ENCODE data around the gene RNU6-1.

RNU6-1 gene

DNA sequence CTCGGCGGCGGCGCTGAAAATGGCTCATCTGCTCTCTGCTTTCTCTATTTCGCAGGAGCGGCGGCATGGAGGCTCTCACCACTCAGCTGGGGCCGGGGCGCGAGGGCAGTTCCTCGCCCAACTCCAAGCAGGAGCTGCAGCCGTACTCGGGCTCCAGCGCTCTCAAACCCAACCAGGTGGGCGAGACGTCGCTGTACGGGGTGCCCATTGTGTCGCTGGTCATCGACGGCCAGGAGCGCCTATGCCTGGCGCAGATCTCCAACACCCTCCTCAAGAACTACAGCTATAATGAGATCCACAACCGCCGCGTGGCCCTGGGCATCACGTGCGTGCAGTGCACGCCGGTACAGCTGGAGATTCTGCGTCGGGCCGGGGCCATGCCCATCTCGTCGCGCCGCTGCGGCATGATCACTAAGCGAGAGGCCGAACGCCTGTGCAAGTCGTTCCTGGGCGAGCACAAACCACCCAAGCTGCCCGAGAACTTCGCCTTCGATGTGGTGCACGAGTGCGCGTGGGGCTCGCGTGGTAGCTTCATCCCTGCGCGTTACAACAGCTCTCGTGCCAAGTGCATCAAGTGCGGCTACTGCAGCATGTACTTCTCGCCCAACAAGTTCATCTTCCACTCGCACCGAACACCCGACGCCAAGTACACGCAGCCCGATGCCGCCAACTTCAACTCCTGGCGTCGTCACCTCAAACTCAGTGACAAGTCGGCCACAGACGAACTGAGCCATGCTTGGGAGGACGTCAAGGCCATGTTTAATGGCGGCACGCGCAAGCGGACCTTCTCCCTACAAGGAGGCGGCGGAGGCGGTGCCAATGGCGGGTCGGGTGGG is 13.7 kb downstream of the RNU6-1 start:
- Histone ChIP-seq H3K9me3 (ENCODE audit: control extremely low read depth in 1 of 5, control insufficient read depth in 4 of 5, insufficient read depth in 2 of 5, low read depth in 1 of 5, low read length in 4 of 5) (peaks cover 0 to 7% (median 2%) of the 10 kb centered on the region in 5 experiments), H3K4me3 (ENCODE audit: control insufficient read depth in 1 of 7, extremely low read depth in 1 of 7, insufficient read depth in 4 of 7, low read depth in 2 of 7, low read length in 6 of 7) (peak overlapping the region in 4 of 7 experiments; percentile 6 to 45 (median 26)), H3K36me3 (ENCODE audit: control insufficient read depth in 4 of 4, insufficient read depth in 4 of 4, low read length in 3 of 4) (no peaks in the 10 kb centered on the region), H3K4me1 (ENCODE audit: control extremely low read depth in 1 of 4, control insufficient read depth in 4 of 4, insufficient read depth in 4 of 4, low read length in 3 of 4) (peaks cover 0 to 71% (median 45%) of the 10 kb centered on the region in 4 experiments), H3K27me3 (replicated peaks in 2 of 5; ENCODE audit: control insufficient read depth in 4 of 5, insufficient read depth in 5 of 5, low read length in 4 of 5) (peaks cover 9 to 99% (median 56%) of the 10 kb centered on the region in 5 experiments), H3K27ac (ENCODE audit: insufficient read depth in 1 of 2, low read depth in 1 of 2, low read length in 2 of 2, poor library complexity in 1 of 2, severe bottlenecking in 2 of 2) (no peak overlapping the region)
- peak in 2 of 3 donors; percentile 41 to 46 for DNase-seq
- CTCF ChIA-PET, result no interaction called here
- POLR2A ChIA-PET, result interaction anchor here (0.6 to 0.7 kb wide), 2 partner anchors 43 to 306 kb away, joined by 3 read pairs; no protein-coding TSS in a partner anchor
- 8% methylated on average over 73 of the region's 77 CpGs for WGBS (ENCODE audit: insufficient coverage)

DNA sequence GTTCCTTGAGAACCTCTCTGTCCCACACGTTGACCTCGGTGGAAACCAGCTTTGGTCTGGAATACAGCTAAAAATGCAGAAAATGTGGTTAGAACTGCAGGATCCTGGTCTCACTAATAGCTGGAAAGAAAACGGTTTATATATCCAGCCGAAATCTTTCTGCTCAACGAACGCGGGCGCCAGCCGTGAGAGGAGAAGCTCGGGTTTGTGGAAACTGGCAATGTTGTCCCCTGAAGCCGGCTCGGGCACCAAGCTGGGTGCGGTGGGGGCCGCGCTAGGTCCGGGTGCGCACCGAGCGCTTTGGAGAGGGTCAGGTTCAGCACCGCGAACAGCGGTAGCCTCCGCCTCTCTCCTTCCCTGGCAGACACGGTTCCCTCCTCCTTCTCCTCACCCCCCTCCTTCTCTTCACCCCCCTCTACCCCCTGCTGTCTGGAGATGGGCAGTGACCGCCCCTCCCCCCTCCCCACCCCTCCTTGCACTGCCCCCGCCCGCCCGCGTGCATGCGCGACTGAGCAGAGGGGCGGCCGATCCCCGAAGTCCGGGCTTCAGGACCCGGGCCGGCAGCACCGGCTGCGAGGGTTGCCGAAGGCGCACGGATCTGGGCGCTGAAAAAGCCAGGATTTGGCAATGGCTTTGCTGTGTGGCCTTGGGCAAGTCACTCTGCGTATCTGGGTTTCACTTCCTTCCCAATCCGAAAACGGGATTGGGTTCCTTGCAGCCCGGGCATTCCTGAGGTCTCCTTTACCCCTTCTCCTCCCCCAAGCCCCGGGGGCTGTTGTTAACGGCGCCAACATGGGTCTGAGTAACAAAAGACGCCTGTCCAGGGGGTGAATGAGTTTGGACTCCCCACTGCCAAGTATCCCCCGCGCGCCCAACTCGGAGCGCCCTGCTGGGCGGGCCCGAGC is 14.6 kb downstream of the RNU6-1 start, which contains the start of gene SKOR1:
SKOR1 (plus strand) TSS at position 534 of the 905 bp plus-strand sequence; CDS start at position 628, 94 bp downstream.
- peaks cover 0 to 77% (median 48%) of the 10 kb centered on the region in 4 experiments for H3K4me1 ChIP-seq (ENCODE audit: control extremely low read depth in 1 of 4, control insufficient read depth in 4 of 4, insufficient read depth in 4 of 4, low read length in 3 of 4)

DNA sequence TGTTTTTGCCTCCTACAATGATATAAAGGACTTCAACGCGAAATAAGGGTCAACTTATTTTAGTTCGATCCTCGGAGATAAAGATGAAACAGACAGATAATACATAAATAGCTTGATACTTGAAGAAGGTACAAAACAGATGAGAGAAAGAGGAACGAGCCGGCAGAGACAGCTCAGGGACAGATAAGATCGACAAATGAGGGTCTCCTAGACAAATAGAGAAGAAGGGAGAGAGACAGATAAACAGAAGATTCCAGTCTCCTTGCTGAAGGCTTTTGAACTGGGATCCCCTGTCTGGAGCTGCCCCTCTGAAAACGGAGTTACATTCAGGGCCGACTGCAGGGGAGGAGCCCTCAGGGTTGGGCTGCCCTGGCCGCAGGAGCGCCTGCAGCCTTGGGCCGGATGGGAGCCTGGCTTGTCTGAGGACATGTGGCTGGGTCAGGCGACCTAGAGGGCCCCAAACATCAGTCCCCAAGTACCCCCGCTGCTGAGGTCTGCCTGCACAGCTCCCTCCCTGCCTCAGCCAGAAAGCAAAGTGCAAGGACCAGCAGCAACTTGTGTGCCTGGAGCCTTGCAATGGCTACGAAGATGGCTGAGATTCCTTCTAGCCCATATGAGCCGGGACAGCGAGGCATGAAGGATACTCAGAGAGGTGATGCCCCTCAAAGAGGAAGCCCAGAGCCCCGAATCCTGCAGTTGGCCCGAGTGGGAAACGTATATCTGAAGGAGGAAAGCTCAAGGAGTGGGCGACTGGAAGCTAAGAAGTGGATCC is 15.5 kb downstream of the RNU6-1 start:
- CTCF ChIA-PET, result interaction anchor here (0.6 to 1.6 kb wide), 6 partner anchors 11 to 322 kb away, joined by 3 to 4 read pairs (median 3); no protein-coding TSS in a partner anchor
- 7% methylated on average over 16 of the region's 21 CpGs for WGBS (ENCODE audit: insufficient coverage)
- peaks cover 0 to 9% (median 3%) of the 10 kb centered on the region in 5 experiments for H3K9me3 ChIP-seq (ENCODE audit: control extremely low read depth in 1 of 5, control insufficient read depth in 4 of 5, insufficient read depth in 2 of 5, low read depth in 1 of 5, low read length in 4 of 5)
- no peak overlapping the region for H3K4me3 ChIP-seq (ENCODE audit: control insufficient read depth in 1 of 7, extremely low read depth in 1 of 7, insufficient read depth in 4 of 7, low read depth in 2 of 7, low read length in 6 of 7)
- no peaks in the 10 kb centered on the region for H3K36me3 ChIP-seq (ENCODE audit: control insufficient read depth in 4 of 4, insufficient read depth in 4 of 4, low read length in 3 of 4)
- no peak for DNase-seq
- H3K27ac ChIP-seq (ENCODE audit: insufficient read depth in 1 of 2, low read depth in 1 of 2, low read length in 2 of 2, poor library complexity in 1 of 2, severe bottlenecking in 2 of 2), result no peak overlapping the region
- H3K4me1 ChIP-seq (ENCODE audit: control extremely low read depth in 1 of 4, control insufficient read depth in 4 of 4, insufficient read depth in 4 of 4, low read length in 3 of 4), result peaks cover 0 to 74% (median 48%) of the 10 kb centered on the region in 4 experiments
- peaks cover 0 to 99% (median 56%) of the 10 kb centered on the region in 5 experiments for H3K27me3 ChIP-seq (replicated peaks in 2 of 5; ENCODE audit: control insufficient read depth in 4 of 5, insufficient read depth in 5 of 5, low read length in 4 of 5)
- POLR2A ChIA-PET, result no interaction called here

More for the DNA sequence above, 14.6 kb downstream of the RNU6-1 start, which contains the start of gene SKOR1:
- Histone ChIP-seq H3K4me3 (ENCODE audit: control insufficient read depth in 1 of 7, extremely low read depth in 1 of 7, insufficient read depth in 4 of 7, low read depth in 2 of 7, low read length in 6 of 7) (peak within 1 kb of the TSS in 4 of 7 experiments; percentile 6 to 45 (median 26)), H3K27me3 (replicated peaks in 2 of 5; ENCODE audit: control insufficient read depth in 4 of 5, insufficient read depth in 5 of 5, low read length in 4 of 5) (peaks cover under 1 to 99% (median 54%) of the 10 kb centered on the region in 5 experiments), H3K27ac (ENCODE audit: insufficient read depth in 1 of 2, low read depth in 1 of 2, low read length in 2 of 2, poor library complexity in 1 of 2, severe bottlenecking in 2 of 2) (no peak within 1 kb of the TSS), H3K36me3 (ENCODE audit: control insufficient read depth in 4 of 4, insufficient read depth in 4 of 4, low read length in 3 of 4) (no peaks in the 10 kb centered on the region), H3K9me3 (ENCODE audit: control extremely low read depth in 1 of 5, control insufficient read depth in 4 of 5, insufficient read depth in 2 of 5, low read depth in 1 of 5, low read length in 4 of 5) (peaks cover 0 to 11% (median 3%) of the 10 kb centered on the region in 5 experiments)
- 2% methylated on average over 38 of the region's 58 CpGs for WGBS (ENCODE audit: insufficient coverage)
- ChIA-PET POLR2A (no interaction called here), CTCF (interaction anchor here (0.6 to 1.6 kb wide), 6 partner anchors 11 to 323 kb away, joined by 3 to 4 read pairs (median 3); no protein-coding TSS in a partner anchor)
- peak in 2 of 3 donors; percentile 67 to 72 for DNase-seq

DNA sequence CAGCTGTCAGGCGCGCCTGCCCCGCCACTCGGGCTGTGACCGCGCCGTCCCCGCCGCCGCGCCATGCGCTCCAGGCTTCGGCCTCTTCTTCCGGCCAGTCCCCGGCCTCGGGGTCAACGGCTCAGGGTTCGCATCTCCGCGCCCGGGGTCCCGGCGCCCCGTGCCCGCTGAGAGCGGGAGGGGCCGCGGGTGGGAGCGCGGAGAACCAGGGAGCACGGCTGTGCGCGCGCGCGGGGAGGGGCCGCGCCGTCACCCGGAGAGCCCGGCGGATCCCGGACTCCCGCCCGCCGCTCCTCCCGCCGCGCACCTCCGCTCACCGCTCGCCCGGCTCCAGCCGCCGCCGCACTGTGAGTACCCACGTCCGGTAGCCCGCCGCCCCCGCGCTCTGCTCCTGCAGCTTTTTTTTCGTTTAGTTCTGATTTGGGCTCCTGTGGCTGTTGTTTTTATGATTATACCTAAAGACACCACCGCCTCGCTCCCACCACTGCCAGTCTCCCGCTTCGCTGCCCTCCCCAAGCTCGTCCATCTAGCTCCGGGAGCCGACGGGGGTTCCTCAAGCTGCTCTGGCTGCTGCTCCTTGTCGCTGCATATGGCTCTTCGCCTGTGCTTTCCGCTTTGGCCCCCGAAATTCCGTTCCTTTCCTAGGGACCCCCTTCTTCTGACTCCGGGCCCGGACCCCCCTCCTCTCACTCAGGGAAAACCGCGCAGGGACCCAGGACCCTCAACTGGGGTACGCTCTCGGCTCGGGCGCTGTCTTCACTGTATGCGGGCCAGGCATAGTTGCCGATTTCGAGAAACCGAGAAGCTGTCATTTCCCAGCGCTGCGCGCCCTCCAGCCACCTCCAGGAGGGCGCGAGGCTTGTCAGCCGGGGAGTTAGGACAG is 16.3 kb downstream of the RNU6-1 start:
- peaks cover 0 to 66% (median 39%) of the 10 kb centered on the region in 4 experiments for H3K4me1 ChIP-seq (ENCODE audit: control extremely low read depth in 1 of 4, control insufficient read depth in 4 of 4, insufficient read depth in 4 of 4, low read length in 3 of 4)
- peaks cover 0 to 97% (median 53%) of the 10 kb centered on the region in 5 experiments for H3K27me3 ChIP-seq (replicated peaks in 2 of 5; ENCODE audit: control insufficient read depth in 4 of 5, insufficient read depth in 5 of 5, low read length in 4 of 5)
- ChIA-PET POLR2A (no interaction called here), CTCF (interaction anchor here (1.1 to 1.6 kb wide), 3 partner anchors 12 to 45 kb away, joined by 3 to 4 read pairs (median 3); no protein-coding TSS in a partner anchor)
- H3K4me3 ChIP-seq (ENCODE audit: control insufficient read depth in 1 of 7, extremely low read depth in 1 of 7, insufficient read depth in 4 of 7, low read depth in 2 of 7, low read length in 6 of 7), result peak overlapping the region in 4 of 7 experiments; percentile 19 to 44 (median 39)
- H3K27ac ChIP-seq (ENCODE audit: insufficient read depth in 1 of 2, low read depth in 1 of 2, low read length in 2 of 2, poor library complexity in 1 of 2, severe bottlenecking in 2 of 2), result no peak overlapping the region
- no peaks in the 10 kb centered on the region for H3K36me3 ChIP-seq (ENCODE audit: control insufficient read depth in 4 of 4, insufficient read depth in 4 of 4, low read length in 3 of 4)
- peak in 2 of 3 donors; percentile 33 to 41 for DNase-seq
- WGBS (ENCODE audit: insufficient coverage), result 2% methylated on average over 90 of the region's 94 CpGs
- peaks cover 0 to 9% (median 3%) of the 10 kb centered on the region in 5 experiments for H3K9me3 ChIP-seq (ENCODE audit: control extremely low read depth in 1 of 5, control insufficient read depth in 4 of 5, insufficient read depth in 2 of 5, low read depth in 1 of 5, low read length in 4 of 5)

DNA sequence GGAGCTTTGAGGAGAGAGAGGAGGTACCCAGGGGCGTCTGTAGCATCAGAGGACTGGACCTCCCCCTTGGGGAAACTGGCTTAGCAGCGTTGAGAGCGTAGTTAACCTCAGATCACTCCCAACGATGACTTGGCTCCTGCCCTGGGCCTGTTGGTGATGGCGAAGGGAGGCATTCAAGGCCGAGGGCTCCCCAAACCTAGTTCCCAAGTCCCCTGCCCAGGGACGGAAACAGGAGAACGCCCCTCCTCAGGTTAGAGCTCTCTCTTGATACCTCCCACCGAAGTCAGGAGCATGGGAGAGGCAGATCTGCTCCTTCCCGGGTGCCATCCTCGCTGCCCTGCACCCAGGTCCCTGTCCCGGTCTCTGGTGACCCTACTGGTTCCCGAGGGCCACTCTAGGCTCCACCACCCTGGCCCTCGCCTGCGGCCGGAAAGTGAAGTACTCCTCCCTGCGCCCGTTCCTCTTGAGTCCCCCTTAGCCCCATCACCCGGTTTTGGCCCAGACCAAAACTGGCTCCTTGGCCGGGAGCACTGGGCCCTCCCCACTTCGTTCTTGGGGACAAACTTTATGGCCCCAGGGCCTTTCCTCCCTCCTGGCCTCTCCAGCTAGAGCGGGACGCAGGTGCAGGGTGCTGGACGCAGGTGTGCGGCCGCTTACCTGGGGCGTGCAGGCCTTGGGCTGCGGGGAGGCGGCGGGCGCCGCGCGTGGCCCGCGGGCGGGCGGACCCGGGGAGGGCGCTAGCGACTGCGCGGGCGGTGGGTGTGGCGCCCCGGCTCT is 17.1 kb downstream of the RNU6-1 start:
- H3K36me3 ChIP-seq (ENCODE audit: control insufficient read depth in 4 of 4, insufficient read depth in 4 of 4, low read length in 3 of 4), result no peaks in the 10 kb centered on the region
- H3K9me3 ChIP-seq (ENCODE audit: control extremely low read depth in 1 of 5, control insufficient read depth in 4 of 5, insufficient read depth in 2 of 5, low read depth in 1 of 5, low read length in 4 of 5), result peaks cover 0 to 9% (median 3%) of the 10 kb centered on the region in 5 experiments
- ChIA-PET CTCF (no interaction called here), POLR2A (no interaction called here)
- H3K4me1 ChIP-seq (ENCODE audit: control extremely low read depth in 1 of 4, control insufficient read depth in 4 of 4, insufficient read depth in 4 of 4, low read length in 3 of 4), result peaks cover 0 to 58% (median 32%) of the 10 kb centered on the region in 4 experiments
- H3K4me3 ChIP-seq (ENCODE audit: control insufficient read depth in 1 of 7, extremely low read depth in 1 of 7, insufficient read depth in 4 of 7, low read depth in 2 of 7, low read length in 6 of 7), result peak overlapping the region in 3 of 7 experiments; percentile 19 to 44 (median 38)
- no peak for DNase-seq
- 6% methylated on average over 43 of the region's 46 CpGs for WGBS (ENCODE audit: insufficient coverage)
- peaks cover 0 to 97% (median 58%) of the 10 kb centered on the region in 5 experiments for H3K27me3 ChIP-seq (replicated peaks in 2 of 5; ENCODE audit: control insufficient read depth in 4 of 5, insufficient read depth in 5 of 5, low read length in 4 of 5)
- no peak overlapping the region for H3K27ac ChIP-seq (ENCODE audit: insufficient read depth in 1 of 2, low read depth in 1 of 2, low read length in 2 of 2, poor library complexity in 1 of 2, severe bottlenecking in 2 of 2)
